BE2C (cell line): ENCODE results near the gene SUCNR1.

Source experiments
- DNase-seq: peaks from one replicate; pipeline ENCODE4 v3.0.0-alpha.2; 2020
- H3K27me3 ChIP-seq: fragments of 250-450 bp; sonication (Bioruptor Pico); 2 replicates; pipeline ENCODE4 v1.5.1; 2020; ENCODE audit warnings: mild to moderate bottlenecking
- H3K36me3 ChIP-seq: fragments of 250-450 bp; sonication (Bioruptor Pico); 2 replicates; pipeline ENCODE4 v1.5.1; 2020; ENCODE audit warnings: mild to moderate bottlenecking
- H3K4me1 ChIP-seq: fragments of 250-450 bp; sonication (Bioruptor Pico); 2 replicates; pipeline ENCODE4 v1.5.1; 2020
- H3K4me3 ChIP-seq: 2 replicates; pipeline ENCODE4 v1.5.1; 2011; ENCODE audit warnings: low read depth, low read length
- H3K9me3 ChIP-seq: fragments of 250-450 bp; sonication (Bioruptor Pico); 2 replicates; pipeline ENCODE4 v1.5.1; 2020
- TF ChIP-seq, protein P1 (sequence below): IDR thresholded peaks from 2 replicates; pipeline ENCODE4 v1.5.1; 2012; ENCODE audit warnings: mild to moderate bottlenecking, low read depth, low read length

SUCNR1 gene

DNA sequence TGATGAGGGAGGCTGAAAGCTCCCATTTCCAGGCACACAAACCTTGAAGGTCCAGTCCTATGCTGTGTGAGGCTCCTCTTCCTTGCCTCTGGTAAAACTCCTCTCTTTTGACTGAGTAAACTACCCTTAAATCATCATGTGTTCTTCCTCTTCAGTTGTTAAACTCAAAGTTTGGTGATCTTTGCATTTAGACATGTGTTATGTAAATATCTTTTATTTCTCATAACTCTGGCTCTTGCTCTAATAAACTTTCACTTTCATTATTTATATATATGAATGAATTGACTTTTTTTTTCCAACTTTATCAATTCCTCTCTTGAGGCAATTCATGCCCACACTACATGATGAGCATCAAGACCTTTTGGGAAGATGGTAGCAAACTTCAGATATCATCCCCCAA, 26.6 kb downstream of the SUCNR1 start:
- no peaks in the 10 kb centered on the region for H3K27me3 ChIP-seq
- TF ChIP-seq, protein P1, sequence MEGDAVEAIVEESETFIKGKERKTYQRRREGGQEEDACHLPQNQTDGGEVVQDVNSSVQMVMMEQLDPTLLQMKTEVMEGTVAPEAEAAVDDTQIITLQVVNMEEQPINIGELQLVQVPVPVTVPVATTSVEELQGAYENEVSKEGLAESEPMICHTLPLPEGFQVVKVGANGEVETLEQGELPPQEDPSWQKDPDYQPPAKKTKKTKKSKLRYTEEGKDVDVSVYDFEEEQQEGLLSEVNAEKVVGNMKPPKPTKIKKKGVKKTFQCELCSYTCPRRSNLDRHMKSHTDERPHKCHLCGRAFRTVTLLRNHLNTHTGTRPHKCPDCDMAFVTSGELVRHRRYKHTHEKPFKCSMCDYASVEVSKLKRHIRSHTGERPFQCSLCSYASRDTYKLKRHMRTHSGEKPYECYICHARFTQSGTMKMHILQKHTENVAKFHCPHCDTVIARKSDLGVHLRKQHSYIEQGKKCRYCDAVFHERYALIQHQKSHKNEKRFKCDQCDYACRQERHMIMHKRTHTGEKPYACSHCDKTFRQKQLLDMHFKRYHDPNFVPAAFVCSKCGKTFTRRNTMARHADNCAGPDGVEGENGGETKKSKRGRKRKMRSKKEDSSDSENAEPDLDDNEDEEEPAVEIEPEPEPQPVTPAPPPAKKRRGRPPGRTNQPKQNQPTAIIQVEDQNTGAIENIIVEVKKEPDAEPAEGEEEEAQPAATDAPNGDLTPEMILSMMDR = no peak
- H3K4me1 ChIP-seq = peaks cover 20% of the 10 kb centered on the region
- no peak overlapping the region for H3K4me3 ChIP-seq
- H3K9me3 ChIP-seq = no peaks in the 10 kb centered on the region
- no peak for DNase-seq
- H3K36me3 ChIP-seq = no peaks in the 10 kb centered on the region

DNA sequence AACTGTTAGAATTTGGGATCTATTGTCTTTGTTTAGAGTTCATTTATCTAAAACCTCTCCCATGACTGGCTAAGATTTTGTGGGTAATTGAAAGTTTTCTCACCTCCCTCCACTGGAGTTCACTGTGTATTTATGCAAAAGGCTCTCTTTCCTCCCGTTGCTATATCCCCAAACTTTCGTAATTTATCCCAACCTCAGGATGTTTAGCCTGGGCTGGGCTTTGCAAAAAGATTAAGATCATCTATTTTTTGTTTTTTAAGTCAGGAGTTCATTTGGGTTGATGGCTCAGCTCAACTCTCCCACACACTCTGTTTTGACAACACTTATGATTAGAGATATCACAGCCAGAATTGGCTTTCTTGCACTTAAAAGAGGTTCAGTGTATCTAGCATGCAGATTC, 27.0 kb downstream of the SUCNR1 start:
- DNase-seq = no peak
- TF ChIP-seq, protein P1 = no peak
- Histone ChIP-seq H3K9me3 (no peaks in the 10 kb centered on the region), H3K36me3 (no peaks in the 10 kb centered on the region), H3K4me3 (no peak overlapping the region), H3K27me3 (no peaks in the 10 kb centered on the region), H3K4me1 (peaks cover 20% of the 10 kb centered on the region)

DNA sequence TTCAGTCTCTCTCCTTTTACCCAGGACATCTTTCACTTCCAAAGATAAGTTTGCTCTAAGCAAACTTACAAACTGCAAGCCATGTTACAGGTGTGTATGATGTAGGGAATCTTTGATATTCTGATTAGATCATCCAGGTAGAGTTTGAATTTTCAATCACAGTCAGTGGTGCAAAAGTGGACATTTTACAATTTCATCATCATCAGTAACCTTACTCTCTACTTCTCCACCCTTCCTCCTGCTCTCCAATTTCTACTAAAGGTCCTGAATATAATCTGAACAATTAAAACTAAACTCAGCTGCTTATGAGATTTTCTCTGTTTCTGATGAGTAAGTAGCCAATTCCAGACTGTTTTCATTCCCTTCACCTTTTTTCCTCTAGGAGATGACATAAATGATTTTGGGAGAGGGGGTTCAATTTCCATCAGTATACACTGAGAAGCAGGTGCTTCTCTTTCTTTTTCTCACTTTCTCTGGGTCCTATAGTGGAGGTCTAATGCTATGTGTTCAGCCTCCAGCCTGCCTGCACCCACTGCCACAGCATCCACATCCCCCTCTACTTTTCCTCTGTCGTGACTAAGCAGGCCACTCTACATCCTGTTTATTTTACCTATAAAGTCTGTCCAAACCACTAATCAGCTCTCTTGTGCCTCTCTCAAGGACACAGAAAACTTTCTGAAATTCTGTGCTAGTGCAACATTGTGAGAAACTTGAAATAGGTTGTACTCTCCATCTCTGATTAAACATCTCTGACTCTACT, 27.6 kb downstream of the SUCNR1 start:
- Histone ChIP-seq H3K9me3 (no peaks in the 10 kb centered on the region), H3K27me3 (no peaks in the 10 kb centered on the region), H3K36me3 (no peaks in the 10 kb centered on the region), H3K4me3 (no peak overlapping the region), H3K4me1 (peaks cover 20% of the 10 kb centered on the region)
- DNase-seq = no peak
- TF ChIP-seq, protein P1 = no peak

DNA sequence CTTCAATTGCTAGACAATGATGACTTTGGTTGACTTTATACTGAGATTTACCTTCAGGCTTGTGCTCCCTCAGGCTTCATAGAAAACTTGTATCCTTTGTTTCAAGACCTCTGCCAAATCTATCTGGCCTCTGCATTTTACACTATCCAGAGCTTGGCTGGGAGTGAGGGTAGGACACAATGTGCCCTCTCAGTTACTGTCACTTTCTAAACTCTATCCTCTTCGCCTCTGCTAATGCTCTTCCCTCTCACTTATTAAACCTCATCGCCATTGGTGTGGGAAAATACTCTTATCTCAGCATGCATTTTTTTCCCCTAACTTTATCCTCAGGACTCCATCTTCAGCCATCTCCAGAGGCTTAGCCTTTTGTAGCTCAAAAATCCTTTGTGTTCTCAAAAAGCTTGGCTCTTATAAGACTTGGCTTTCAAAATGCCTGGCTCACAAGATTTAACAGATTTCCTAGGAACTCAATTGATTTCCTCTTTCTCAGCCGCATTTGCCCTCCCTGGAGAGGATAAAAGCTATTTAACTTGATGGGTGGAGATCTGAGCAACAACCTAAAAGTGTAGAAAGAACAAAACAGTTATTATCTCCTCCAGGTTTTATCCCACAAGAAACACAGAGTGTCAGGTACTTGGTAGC, 28.3 kb downstream of the SUCNR1 start:
- TF ChIP-seq, protein P1 = no peak
- Histone ChIP-seq H3K4me3 (no peak overlapping the region), H3K27me3 (no peaks in the 10 kb centered on the region), H3K9me3 (no peaks in the 10 kb centered on the region), H3K36me3 (no peaks in the 10 kb centered on the region), H3K4me1 (peaks cover 20% of the 10 kb centered on the region)
- DNase-seq = no peak

- no peaks in the 10 kb centered on the region for H3K9me3 ChIP-seq
- no peak overlapping the region for H3K4me3 ChIP-seq
- no peaks in the 10 kb centered on the region for H3K27me3 ChIP-seq
- no peaks in the 10 kb centered on the region for H3K36me3 ChIP-seq
- no peak for DNase-seq
- H3K4me1 ChIP-seq = peaks cover 20% of the 10 kb centered on the region
- TF ChIP-seq, protein P1 = no peak
Measured at GRCh38 chr3:151903501-151903991, 30.1 kb downstream of the SUCNR1 start.

DNA sequence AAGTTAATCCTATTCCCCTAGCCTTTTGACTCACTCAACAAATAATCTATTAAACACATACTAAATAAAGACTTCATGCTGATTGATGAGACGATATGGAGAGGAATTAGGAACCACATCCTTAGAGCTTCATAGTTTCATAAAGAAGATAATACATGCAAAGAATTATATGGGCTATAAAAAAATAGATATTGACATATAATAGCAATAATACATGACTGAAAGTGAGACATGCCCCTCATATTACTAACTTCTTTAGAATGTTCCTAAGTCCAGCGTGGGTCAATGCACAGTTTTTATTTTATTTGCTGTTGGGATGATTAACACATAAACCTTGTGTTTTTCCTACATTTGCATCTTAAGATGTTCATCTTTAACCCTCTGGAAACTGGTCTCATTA, 32.2 kb downstream of the SUCNR1 start:
- H3K4me1 ChIP-seq = peaks cover 17% of the 10 kb centered on the region
- no peaks in the 10 kb centered on the region for H3K36me3 ChIP-seq
- H3K27me3 ChIP-seq = no peaks in the 10 kb centered on the region
- no peaks in the 10 kb centered on the region for H3K9me3 ChIP-seq
- DNase-seq = no peak
- H3K4me3 ChIP-seq = no peak overlapping the region
- TF ChIP-seq, protein P1 = no peak
